Stimulated activated naive CD4-positive, alpha-beta T cell treated with Interleukin-2 at 50 U/mL for 16 hours (primary cell): ENCODE results near the gene SLC29A1.
"Not testable (repeated sequence)": the region's sequence is repeated elsewhere in the genome, so short reads cannot be mapped to it uniquely, and the experiment has no call there.

ENCODE experiments used
- DNase-seq: peaks from one replicate; lab custom pipeline; 2025; lab: John Stamatoyannopoulos, UW

The SLC29A1 gene

DNA sequence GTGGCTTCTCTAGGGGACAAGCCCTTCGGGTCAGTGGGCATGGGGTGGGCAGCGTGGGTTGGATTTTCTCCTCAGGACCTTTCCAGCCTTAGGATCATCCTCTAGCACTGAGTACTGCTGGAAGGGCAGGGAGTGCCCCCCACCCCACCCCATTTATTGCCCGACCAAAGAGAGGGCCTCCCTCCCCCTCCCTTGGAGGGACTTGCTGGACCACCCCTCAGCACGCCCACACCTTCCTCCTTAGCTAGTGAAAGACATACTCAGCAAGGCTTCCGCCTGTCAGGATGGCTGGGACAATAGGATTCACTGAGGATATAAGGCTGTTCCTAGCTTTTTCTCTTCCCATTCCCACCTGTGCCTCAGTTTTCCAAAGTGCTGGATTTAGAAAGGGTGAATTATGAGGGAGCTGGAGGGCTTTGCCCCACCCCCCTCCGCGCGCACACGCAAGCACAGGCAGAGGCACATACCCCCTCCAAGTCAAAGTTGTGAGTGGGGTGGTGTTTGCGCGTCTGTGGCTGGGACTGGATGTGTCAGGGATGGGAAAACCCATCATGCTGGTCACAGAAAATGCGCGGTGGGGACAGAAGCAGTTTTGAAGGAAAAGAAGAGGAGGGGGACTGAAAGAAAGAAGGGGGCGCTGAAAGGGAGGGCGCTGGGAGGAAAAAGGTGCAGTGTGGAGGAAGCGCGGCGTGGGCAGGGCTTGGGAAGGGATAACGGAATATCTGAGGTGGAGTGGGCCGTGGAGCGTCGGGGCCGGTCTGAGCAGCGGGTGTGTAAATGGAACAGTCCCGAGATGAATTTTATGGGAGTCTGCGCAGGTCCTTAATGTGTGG, 693 bp upstream of the SLC29A1 start:
- DNase-seq: no peak

DNA sequence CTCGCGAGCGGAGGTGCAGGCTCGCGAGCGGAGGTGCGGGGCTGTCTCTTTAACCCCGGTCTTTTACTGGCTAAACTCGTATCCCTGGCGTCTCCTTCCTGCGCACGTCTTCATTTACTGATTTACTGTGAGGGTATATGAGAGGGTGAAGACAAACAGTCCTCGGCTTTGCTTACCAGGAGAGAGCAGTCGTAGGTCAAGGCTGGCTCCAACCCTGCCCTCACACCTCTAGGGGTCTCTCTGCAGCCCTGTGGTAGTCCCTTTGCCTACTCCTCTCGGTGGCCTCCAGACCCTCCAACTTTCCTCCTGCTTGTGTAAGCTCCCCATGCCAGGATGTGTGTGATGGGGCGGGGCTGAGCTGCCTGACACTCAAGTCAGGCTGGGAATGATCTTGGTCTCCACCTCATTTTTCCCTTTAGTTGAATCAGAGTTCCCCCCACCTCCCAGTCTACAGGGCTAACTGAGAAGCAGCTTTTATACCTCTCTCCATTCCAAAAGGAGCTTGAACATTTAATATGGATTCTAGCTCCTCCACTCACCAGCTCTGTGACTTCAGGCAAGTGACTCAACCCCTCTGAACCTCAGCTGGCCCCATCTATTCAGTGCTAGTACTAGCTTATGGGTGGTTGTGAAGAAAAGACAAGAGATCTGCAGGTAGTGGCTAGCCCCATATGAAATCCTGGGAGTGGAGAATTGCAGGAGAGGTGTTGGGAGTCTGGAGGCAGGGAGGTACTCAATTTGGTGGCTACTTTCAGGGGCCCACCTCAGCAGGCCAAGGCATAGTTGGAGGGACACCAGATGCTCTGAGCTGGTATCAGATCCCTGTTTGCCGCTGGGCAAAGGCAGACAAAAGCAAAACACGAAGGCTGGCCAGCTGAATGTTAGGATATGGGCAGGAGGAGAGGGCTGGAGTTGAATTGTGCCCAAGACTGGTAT, 902 bp downstream of the SLC29A1 start:
- peak; percentile 1 for DNase-seq

DNA sequence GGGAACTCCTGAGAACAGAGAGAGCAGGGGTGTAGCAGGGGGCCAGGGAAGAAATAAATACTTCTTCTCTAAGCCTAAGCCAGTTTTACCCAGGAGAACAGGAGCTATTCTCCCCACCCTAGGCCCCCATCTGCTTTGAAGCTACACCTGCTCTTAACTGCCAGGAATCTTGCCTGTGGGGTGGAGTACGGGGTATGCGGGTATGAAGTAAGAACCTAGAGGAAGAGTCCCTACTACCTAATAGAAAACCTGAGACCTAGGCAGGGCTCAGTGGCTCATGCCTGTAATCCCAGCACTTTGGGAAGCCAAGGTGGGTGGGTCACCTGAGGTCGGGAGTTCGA, 1.5 kb downstream of the SLC29A1 start:
- no peak for DNase-seq

DNA sequence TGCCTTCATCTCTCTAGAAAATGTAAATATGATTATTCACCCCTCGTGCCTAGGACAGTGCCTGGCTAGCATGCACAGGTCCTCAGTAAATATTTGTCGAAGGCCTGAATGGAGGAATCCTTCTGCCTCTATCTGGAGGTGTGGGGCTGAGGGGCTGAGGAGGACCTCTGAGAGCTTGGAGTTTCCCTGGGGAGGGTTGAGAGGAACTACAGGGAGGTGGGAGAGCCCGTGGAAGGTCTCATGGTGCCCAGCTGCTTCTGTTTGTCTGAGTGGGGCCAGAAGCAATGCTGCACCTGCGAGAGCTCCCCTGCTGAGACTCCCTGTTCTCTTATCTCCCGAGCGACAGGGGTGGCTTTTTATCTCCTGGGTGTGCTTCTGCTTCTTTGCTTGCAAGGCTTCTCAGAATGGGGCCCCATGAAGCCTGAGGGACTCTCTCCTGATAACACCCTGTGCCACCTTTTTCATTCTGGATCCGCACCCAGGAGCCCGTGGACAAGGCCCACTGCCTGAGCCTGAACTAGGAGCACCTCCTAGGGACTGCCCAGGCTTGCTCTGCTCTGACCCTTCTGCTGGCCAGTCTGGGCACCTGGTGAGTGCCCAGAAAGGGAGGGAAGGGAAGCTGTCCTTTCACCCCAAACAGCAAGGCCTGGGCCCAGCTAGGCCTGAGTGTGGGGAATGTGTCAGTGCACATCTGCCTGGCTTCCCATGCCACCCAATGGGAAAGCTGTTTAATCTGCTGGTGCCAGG, 2.4 kb downstream of the SLC29A1 start:
- DNase-seq: no peak

DNA sequence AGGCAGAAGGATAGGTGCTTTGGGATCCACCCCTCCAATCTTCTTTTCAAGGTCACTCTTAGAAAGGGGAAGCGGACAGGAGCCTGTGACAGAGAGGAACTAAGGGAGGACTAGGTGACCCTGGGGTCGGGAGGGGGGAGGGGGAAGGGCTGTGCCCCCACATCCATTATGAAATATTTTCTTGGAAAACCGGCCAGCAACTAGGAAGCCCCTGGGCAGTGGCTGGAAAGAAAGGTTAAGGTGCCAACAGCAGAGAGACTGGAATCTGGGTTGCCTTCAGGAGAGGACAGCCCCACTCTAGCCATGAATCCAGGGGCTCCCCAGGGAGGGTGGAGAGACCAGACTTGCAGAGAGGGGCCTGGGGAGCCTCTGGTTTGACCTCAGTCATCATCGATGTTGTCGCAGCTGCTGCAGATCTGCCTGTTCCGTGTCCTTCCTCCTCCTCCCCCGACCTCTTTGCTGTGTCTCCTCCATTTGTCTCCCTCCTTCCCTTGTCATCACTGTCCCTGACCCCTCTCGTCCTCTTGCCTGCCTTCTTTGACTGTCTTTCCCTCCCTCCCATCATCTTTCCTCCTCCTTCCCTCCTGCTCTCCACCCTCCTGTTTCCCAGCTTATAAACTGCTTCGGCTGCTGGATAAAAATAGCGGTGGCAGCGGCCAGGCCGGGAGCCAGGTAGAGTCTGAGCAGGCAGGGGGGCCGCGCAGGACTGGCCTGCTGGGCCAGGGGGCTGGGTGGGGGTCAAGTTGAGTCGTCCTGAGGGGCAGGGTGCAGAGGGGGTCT, 3.2 kb downstream of the SLC29A1 start:
- no peak for DNase-seq

DNA sequence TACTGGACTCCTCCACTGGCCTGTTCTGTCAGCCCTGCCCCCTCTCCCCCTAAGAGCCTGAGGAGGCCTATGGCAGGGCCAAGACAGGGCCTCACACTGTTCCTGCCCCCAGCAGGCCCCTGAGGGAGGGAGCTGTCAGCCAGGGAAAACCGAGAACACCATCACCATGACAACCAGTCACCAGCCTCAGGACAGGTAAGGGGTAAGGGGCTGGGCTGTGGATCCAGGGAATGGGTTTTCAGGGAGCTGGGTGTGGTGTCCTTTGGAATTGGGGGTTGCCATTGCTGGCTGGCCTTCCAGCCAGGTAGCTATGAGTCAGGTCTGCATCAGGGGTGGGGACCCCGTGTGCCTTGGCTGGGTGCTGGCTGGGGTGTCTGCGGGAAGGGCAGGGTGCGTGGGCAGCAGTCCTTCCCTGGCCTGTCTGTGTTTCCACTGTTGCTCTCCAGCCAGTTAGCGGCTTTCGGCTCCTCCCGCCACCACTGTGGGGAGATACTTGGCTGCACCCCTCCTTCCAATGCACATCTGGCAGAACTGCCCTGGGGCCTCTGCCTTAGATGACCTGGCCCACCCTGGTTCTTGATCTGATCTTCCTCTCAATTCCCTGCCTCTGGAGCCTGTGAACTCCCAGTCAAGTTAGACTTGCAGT, 3.9 kb downstream of the SLC29A1 start:
- no peak for DNase-seq

DNA sequence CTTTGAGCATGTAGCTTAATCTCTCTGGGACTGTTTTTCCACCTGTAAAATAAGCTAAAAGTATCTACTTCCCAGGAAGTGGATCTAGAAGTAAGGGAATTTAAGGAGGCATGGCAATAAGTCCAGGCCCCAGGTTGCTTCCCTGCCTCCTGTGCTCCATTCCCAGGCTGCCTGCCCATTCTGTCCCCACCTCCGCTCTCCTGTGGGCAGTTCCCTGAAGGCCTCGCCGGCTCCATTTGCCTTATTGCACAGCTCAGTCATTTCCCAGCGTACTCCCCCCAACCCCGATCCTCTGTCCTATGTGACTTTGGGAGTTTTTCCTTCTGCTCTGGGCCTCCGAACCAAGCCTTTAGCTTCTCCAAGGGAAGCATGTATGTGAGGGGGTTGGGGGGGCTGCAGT, 4.6 kb downstream of the SLC29A1 start:
- no peak for DNase-seq

DNA sequence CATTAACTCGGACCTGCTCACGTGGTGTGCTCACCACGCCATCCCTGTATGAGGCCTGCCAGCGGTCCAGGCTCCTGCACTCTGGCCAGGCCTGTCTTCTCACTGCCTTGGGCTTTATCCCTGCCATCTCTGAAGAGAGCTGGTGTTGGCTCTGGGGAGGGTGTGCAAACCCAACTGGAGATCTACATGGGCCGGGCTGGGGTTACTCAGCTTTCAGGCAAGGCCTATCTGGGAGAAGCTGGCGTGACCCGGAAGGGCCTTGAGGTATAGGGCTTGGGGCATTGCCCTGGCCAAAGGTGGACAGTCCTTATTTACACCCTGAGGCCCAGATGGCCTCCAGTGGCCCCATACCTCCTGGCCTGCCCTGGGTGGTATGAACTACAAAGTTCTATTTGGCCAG, 5.0 kb downstream of the SLC29A1 start:
- no peak for DNase-seq

DNA sequence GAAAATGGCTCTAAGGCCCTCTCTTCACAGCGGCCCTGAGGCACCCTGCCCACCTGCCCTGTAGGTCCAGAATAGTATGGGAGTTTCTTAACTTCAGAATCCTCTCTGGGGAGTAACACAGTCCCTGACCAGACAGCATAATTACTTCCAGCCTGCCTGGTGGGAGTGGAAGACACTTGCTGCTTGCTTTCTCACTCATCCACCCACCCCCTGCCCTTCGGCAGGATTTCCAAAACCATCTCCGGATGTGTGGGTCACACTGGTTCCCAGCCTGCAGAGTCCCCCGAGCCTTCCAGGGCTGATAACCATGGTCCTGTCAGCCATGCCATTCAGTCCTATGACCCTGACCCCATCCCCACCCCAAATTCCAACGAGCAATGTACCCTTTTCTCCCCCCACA, 5.4 kb downstream of the SLC29A1 start:
- no peak for DNase-seq

DNA sequence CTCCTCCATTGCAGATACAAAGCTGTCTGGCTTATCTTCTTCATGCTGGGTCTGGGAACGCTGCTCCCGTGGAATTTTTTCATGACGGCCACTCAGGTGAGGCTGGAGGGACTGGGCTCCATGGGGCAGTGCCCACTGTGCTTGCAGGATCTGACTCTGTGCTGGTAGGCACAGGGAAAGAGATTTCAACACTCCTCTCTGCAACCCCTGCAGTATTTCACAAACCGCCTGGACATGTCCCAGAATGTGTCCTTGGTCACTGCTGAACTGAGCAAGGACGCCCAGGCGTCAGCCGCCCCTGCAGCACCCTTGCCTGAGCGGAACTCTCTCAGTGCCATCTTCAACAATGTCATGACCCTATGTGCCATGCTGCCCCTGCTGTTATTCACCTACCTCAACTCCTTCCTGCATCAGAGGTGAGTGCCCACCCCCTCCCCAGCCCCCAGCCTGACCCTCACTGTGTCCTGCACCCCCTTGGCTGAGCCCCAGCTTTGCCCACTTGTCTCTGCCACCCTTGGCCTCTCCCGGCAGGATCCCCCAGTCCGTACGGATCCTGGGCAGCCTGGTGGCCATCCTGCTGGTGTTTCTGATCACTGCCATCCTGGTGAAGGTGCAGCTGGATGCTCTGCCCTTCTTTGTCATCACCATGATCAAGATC, 6.1 kb downstream of the SLC29A1 start:
- no peak for DNase-seq

DNA sequence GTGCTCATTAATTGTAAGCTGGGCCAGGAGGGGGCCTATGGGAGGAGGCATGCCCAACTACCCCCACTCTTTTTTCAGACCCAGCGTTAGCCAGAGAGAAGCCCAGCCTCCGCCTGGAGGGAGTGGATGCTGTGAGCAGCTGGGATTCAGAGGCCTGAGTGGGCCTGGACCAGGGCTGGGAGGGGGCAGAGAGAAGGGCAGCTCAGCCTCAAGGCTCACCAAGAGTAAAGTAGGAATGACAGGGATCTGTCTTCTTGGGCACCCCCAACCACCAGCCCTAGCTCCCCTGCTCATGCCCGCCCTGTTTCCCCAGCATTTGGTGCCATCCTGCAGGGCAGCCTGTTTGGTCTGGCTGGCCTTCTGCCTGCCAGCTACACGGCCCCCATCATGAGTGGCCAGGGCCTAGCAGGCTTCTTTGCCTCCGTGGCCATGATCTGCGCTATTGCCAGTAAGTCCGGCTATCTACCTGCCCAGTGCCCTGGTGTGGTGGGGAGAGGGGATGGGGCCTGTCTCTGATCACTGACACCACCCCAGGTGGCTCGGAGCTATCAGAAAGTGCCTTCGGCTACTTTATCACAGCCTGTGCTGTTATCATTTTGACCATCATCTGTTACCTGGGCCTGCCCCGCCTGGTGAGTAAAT, 6.8 kb downstream of the SLC29A1 start:
- DNase-seq: no peak

DNA sequence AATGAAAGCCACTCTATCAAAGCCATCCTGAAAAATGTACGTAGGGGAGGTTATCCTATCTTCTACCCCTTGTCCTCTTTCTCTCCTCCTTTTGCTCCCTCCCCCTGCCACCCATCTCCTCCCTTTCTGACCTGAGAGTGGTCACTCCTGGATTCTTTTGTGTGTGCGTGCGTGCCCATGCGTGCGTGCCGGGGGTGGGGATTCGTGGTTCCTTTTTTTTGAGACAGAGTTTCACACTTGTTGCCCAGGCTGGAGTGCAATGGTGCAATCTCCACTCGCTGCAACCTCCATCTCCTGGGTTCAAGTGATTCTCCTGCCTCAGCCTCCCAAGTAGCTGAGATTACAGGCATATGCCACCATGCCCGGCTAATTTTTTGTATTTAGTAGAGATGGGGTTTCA, 8.0 kb downstream of the SLC29A1 start:
- not testable (repeated sequence) for DNase-seq

DNA sequence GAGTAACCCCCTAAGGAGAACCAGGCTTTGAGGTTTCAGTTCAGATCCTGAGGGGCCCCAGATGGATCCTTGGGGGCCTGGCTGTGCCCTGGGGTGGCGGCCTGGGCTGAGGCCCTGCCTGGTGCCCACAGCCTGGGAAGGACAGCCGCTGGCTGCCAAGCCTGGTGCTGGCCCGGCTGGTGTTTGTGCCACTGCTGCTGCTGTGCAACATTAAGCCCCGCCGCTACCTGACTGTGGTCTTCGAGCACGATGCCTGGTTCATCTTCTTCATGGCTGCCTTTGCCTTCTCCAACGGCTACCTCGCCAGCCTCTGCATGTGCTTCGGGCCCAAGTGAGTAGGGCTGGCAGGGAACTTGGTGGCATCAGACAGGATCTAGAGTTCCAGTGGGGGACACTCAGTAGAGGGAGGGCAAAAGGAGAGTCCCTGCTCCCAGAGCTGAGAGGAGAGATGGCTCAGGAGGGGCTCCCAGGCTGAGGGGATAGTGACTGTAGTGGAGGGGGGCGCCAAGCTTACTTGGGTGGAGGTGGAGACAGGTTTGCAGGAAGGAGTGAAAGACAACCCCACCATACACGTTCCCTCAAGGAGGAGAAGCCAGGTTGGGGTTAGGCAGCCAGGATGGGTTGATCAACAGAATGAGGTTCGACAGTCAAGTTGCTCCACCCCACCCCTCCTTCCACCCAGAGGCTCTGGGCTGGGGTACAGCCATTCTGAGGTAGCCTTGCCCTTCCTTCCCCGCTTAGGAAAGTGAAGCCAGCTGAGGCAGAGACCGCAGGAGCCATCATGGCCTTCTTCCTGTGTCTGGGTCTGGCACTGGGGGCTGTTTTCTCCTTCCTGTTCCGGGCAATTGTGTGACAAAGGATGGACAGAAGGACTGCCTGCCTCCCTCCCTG, 9.5 kb downstream of the SLC29A1 start:
- DNase-seq: no peak

DNA sequence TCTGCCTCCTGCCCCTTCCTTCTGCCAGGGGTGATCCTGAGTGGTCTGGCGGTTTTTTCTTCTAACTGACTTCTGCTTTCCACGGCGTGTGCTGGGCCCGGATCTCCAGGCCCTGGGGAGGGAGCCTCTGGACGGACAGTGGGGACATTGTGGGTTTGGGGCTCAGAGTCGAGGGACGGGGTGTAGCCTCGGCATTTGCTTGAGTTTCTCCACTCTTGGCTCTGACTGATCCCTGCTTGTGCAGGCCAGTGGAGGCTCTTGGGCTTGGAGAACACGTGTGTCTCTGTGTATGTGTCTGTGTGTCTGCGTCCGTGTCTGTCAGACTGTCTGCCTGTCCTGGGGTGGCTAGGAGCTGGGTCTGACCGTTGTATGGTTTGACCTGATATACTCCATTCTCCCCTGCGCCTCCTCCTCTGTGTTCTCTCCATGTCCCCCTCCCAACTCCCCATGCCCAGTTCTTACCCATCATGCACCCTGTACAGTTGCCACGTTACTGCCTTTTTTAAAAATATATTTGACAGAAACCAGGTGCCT, 10.2 kb downstream of the SLC29A1 start:
- no peak for DNase-seq

DNA sequence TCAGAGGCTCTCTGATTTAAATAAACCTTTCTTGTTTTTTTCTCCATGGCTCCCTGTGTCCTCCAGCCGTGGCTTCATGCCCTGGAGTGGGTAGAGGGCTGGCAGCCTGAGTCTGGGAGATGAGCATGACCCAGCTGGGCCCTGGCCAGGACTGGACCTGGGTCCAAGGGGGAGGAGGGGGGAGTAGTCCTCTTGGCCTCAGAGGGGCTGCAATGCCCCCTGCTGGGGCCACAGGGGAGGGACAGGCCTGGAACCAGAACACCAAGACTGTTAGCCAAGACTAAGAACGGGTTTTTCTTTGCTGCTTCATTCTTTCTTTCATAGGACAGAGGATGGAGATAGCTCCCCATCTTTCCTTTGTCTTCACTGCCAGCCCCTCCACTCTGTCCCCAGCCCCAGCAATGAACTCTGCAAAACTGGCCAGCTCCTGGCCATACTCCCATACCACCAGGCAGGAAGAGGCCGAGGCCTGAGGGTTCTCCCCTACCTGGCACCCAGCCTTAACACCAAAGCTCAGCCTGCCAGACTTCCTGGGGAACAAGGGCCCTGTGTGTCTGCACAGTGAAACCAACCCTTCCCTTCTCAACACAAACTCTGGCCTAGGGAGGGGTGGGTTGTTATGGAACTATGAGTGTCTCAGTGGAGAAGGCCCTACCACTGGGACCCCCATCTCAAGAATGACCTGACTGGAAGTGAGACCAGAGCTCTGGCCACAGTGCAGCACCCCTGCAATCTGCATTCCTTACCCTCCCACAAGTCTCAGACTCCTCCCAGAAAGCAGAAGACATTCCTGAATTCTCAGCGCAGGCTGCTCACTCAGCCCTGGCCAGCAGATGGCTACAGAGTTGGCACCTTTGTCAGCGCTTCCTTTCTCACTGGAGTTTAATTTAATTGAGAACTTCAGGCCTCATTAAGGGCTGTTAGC, 11.0 kb downstream of the SLC29A1 start:
- DNase-seq: no peak

DNA sequence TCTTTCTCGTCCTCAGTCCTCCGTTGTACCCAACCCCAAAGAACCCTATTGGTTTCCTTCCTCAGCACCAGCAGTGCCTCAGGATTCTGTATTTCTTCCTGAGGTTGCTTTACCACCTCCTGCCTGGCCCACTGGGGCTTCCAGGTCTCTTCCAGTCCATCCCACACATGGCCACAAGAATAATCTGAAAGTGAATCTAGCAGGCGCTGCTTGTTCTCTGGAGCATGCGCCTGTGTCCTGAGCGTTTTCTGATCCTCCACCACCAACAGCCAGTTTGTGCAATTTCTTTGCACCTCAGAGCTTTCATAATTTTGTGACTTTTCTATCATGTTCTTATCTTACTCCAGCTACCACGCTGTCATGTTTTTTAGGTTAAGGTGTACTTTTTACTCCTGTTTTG, 11.9 kb downstream of the SLC29A1 start:
- no peak for DNase-seq

DNA sequence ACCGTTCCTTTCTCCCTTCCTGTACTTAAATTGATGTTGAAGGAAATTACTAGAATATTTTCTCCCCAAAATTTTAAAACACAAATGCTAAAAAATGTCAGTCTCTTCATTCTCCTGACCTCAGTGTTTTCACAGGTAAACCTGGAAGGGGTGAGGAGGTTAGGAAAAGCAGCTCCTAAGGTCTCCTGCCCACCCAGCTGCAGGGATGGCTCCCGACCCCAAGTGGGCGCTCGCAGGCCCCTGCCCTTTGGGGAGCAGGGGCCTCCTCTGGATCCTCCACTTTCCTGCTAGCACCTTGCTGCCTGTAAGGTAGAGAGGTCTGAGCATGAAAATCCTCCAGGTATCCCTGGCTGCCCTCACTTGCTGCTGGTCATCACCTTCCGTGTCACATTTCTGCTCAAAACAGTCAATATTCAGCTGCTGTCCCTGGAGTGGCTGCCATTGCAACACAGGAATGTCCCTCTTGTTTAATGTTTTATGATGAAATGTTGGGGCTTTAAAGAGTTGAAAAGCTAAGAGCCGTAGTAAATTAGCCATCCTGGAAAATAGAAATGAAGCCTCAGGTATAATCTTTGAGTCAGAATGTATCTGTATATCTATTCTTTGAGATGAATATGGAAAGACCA, 12.6 kb downstream of the SLC29A1 start:
- no peak for DNase-seq
